ENCODE measurements around the gene PTPRD. TPM values are rescaled to one million over a fixed set of nuclear protein-coding genes. Genes with fewer than 3 reads are reported as not detected.

PTPRD gene
- total RNA-seq, 2 experiments from 2014 or later = 0.03 TPM; not detected in 1

GRCh38 chr9:8365029-8365428 is 2247.8 kb downstream of the PTPRD start:
- H2AFZ ChIP-seq (ENCODE audit: low read length) = no peak overlapping the region
- DNase-seq (ENCODE audit: low spot score) = no peak
- BruUV-seq (replicated peaks) = no TSS peak
- no peaks in the 10 kb centered on the region for H3K4me1 ChIP-seq (ENCODE audit: insufficient read depth, low read length, poor library complexity, severe bottlenecking)
- no peak overlapping the region for H3K27ac ChIP-seq (ENCODE audit: low read depth, low read length, poor library complexity, severe bottlenecking)
- no peaks in the 10 kb centered on the region for H3K79me2 ChIP-seq (ENCODE audit: insufficient read depth, low read depth, low read length)
- ChIA-PET CTCF (ENCODE audit: unreplicated experiment) (no interaction called here), POLR2A (interaction anchor here (0.6 kb wide), 1 partner anchor 58 kb away, joined by 3 read pairs; no protein-coding TSS in a partner anchor)
- no peak overlapping the region for H3K4me3 ChIP-seq (ENCODE audit: low read depth, low read length, poor library complexity, severe bottlenecking)
- H4K20me1 ChIP-seq (ENCODE audit: insufficient read depth, low read length) = no peaks in the 10 kb centered on the region
- no peaks in the 10 kb centered on the region for H3K9me3 ChIP-seq (ENCODE audit: low read length)
- intact Hi-C loops (cut with micrococcal nuclease; ENCODE audit: unreplicated experiment) = no loop called here
- TF ChIP-seq EZH2phosphoT487 (IDR thresholded peaks at IDR 0.05; ENCODE audit: borderline replicate concordance, low read depth, low read length) = no peak
- TF ChIP-seq, protein P1, sequence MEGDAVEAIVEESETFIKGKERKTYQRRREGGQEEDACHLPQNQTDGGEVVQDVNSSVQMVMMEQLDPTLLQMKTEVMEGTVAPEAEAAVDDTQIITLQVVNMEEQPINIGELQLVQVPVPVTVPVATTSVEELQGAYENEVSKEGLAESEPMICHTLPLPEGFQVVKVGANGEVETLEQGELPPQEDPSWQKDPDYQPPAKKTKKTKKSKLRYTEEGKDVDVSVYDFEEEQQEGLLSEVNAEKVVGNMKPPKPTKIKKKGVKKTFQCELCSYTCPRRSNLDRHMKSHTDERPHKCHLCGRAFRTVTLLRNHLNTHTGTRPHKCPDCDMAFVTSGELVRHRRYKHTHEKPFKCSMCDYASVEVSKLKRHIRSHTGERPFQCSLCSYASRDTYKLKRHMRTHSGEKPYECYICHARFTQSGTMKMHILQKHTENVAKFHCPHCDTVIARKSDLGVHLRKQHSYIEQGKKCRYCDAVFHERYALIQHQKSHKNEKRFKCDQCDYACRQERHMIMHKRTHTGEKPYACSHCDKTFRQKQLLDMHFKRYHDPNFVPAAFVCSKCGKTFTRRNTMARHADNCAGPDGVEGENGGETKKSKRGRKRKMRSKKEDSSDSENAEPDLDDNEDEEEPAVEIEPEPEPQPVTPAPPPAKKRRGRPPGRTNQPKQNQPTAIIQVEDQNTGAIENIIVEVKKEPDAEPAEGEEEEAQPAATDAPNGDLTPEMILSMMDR (conservative IDR thresholded peaks at IDR 0.05; ENCODE audit: low read length) = no peak
- H3K36me3 ChIP-seq (ENCODE audit: insufficient read depth, low read length) = no peaks in the 10 kb centered on the region
- H3K9me2 ChIP-seq (ENCODE audit: insufficient read depth, low read length) = no peaks in the 10 kb centered on the region
- H3K4me2 ChIP-seq (ENCODE audit: low read length) = no peak overlapping the region

- POLR2A ChIA-PET = no interaction called here
- intact Hi-C loops (cut with micrococcal nuclease; ENCODE audit: unreplicated experiment) = no loop called here
- Histone ChIP-seq H3K4me3 (ENCODE audit: low read depth, low read length, poor library complexity, severe bottlenecking) (no peak overlapping the region), H2AFZ (ENCODE audit: low read length) (no peak overlapping the region), H3K9me3 (ENCODE audit: low read length) (no peaks in the 10 kb centered on the region), H3K4me2 (ENCODE audit: low read length) (no peak overlapping the region), H3K27ac (ENCODE audit: low read depth, low read length, poor library complexity, severe bottlenecking) (no peak overlapping the region), H3K4me1 (ENCODE audit: insufficient read depth, low read length, poor library complexity, severe bottlenecking) (no peaks in the 10 kb centered on the region), H3K79me2 (ENCODE audit: insufficient read depth, low read depth, low read length) (no peaks in the 10 kb centered on the region), H4K20me1 (ENCODE audit: insufficient read depth, low read length) (no peaks in the 10 kb centered on the region), H3K36me3 (ENCODE audit: insufficient read depth, low read length) (no peaks in the 10 kb centered on the region), H3K9me2 (ENCODE audit: insufficient read depth, low read length) (no peaks in the 10 kb centered on the region)
- TF ChIP-seq EZH2phosphoT487 (IDR thresholded peaks at IDR 0.05; ENCODE audit: borderline replicate concordance, low read depth, low read length) = no peak
- TF ChIP-seq, protein P1 (conservative IDR thresholded peaks at IDR 0.05; ENCODE audit: low read length) = no peak
- DNase-seq (ENCODE audit: low spot score) = no peak
- BruUV-seq (replicated peaks) = no TSS peak
- CTCF ChIA-PET (ENCODE audit: unreplicated experiment) = no interaction called here
Observed at GRCh38 chr9:8364026-8364752, 2248.6 kb downstream of the PTPRD start.

- intact Hi-C loops (cut with micrococcal nuclease; ENCODE audit: unreplicated experiment) = no loop called here
- no peak overlapping the region for H3K27ac ChIP-seq (ENCODE audit: low read depth, low read length, poor library complexity, severe bottlenecking)
- no peaks in the 10 kb centered on the region for H3K36me3 ChIP-seq (ENCODE audit: insufficient read depth, low read length)
- ChIA-PET POLR2A (interaction anchor here (0.6 kb wide), 1 partner anchor 941 kb away, joined by 4 read pairs; no protein-coding TSS in a partner anchor), CTCF (ENCODE audit: unreplicated experiment) (no interaction called here)
- no peaks in the 10 kb centered on the region for H3K9me2 ChIP-seq (ENCODE audit: insufficient read depth, low read length)
- H4K20me1 ChIP-seq (ENCODE audit: insufficient read depth, low read length) = no peaks in the 10 kb centered on the region
- no peak overlapping the region for H3K4me3 ChIP-seq (ENCODE audit: low read depth, low read length, poor library complexity, severe bottlenecking)
- no peaks in the 10 kb centered on the region for H3K4me1 ChIP-seq (ENCODE audit: insufficient read depth, low read length, poor library complexity, severe bottlenecking)
- H2AFZ ChIP-seq (ENCODE audit: low read length) = no peak overlapping the region
- H3K4me2 ChIP-seq (ENCODE audit: low read length) = no peak overlapping the region
- TF ChIP-seq, protein P1 (conservative IDR thresholded peaks at IDR 0.05; ENCODE audit: low read length) = no peak
- TF ChIP-seq EZH2phosphoT487 (IDR thresholded peaks at IDR 0.05; ENCODE audit: borderline replicate concordance, low read depth, low read length) = no peak
- BruUV-seq (replicated peaks) = no TSS peak
- no peaks in the 10 kb centered on the region for H3K9me3 ChIP-seq (ENCODE audit: low read length)
- no peaks in the 10 kb centered on the region for H3K79me2 ChIP-seq (ENCODE audit: insufficient read depth, low read depth, low read length)
- DNase-seq (ENCODE audit: low spot score) = no peak
Observed at GRCh38 chr9:8362250-8362649, 2250.6 kb downstream of the PTPRD start.

Measured in OCI-LY7 (cell line).